ENCODE results near the gene LZTS3.

Gene LZTS3

DNA sequence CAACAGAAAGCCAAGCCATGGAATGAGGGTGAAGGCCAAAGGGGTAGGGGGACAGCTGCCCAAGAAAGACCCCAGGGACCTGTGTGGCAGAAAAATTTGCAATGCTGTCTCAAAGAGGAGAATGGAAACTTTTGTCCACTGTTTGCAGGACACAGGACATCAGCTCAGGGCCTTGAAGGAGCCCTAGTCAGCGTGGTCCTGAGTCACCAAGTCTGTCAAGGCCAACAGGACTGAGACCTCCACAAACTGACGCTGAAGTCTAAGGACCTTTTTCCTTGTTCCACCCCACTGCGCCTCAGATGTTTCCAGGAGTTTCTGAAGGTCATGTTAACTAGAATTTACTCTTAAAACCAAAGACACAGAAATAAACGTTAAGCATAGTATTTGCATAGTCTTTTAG, 57.0 kb downstream of the LZTS3 start:
- TF ChIP-seq JUND (IDR thresholded peaks at IDR 0.05; ENCODE audit: low read depth): no peak
- DNase-seq (ENCODE audit: low read depth in 1 of 2, low spot score in 1 of 2): no peak
- in situ Hi-C loops (cut with HindIII; ENCODE audit: low pct_unique_long_range_greater_than_20kb, low sequenced_read_pairs): no loop called here

DNA sequence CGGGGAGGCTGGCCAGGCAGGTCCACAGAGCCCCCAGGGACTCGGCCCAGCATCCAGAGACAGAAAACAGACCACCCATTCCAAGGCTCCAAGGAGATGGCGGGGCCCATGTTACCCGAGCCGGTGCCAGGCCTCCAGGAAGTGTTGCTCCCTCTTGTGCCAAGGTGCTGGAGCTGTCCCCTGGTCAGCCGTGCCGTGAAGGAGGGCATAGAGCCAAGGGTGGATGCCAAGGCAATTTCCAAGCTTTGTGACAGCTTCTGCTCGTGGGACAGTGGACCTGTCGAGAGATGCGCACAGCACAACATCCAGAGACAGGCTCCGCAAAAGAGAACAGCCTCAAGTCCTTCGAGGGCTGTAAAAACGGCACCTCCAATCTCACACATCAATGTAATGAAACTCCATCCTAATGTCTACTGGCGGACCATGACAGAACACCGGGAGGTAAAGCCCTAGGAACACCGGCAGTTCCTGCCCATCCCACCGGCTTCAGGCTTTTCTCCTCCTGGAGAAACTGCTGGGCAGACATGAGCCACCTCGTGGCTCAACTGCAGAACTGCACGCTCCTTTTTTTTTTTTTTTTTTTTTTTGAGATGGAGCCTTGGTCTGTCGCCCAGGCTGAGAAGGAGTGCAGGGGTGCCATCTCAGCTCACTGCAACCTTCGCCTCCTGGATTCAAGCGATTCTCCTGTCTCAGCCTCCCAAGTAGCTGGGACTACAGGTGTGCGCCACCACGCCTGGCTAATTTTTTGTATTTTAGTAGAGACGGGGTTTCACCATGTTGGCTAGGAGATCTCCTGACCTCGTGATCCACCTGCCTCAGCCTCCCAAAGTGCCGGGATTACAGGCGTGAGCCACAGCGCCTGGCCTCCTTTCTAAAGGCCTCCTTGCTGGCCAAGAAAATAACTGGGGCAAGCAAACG, 57.9 kb downstream of the LZTS3 start:
- in situ Hi-C loops (cut with HindIII; ENCODE audit: low pct_unique_long_range_greater_than_20kb, low sequenced_read_pairs): no loop called here
- no peak for TF ChIP-seq JUND (IDR thresholded peaks at IDR 0.05; ENCODE audit: low read depth)
- peak; percentile 65 to 81 for DNase-seq (ENCODE audit: low read depth in 1 of 2, low spot score in 1 of 2)

Data from T47D (cell line).